ENCODE measurements around the gene GRIK2. TPM values are rescaled to one million over a fixed set of nuclear protein-coding genes. Genes with fewer than 3 reads are reported as not detected.

The GRIK2 gene
- polyA plus RNA-seq, 1 donor: 16.5 TPM

- DNase-seq: no peak
These were observed 7.0 kb downstream of the GRIK2 start for GRCh38 chr6:101400326-101401135.

GRCh38 chr6:101401171-101401570 lies 7.7 kb downstream of the GRIK2 start:
- no peak for DNase-seq

- no peak for DNase-seq
These were observed 8.5 kb downstream of the GRIK2 start for GRCh38 chr6:101401792-101402621.

- no peak for DNase-seq
These were observed 9.1 kb downstream of the GRIK2 start for GRCh38 chr6:101402622-101403031.

- no peak for DNase-seq
These were observed 9.9 kb downstream of the GRIK2 start for GRCh38 chr6:101403216-101403945.

GRCh38 chr6:101404775-101405174 lies 11.3 kb downstream of the GRIK2 start:
- DNase-seq: no peak

GRCh38 chr6:101413773-101414172 lies 20.3 kb downstream of the GRIK2 start:
- DNase-seq: no peak

GRCh38 chr6:101417900-101418299 lies 24.4 kb downstream of the GRIK2 start:
- DNase-seq: no peak

- DNase-seq: no peak
These were observed 28.7 kb downstream of the GRIK2 start for GRCh38 chr6:101422251-101422650.

GRCh38 chr6:101422811-101423210 lies 29.3 kb downstream of the GRIK2 start:
- no peak for DNase-seq

GRCh38 chr6:101429270-101429669 lies 35.8 kb downstream of the GRIK2 start:
- DNase-seq: no peak

- no peak for DNase-seq
These were observed 36.3 kb downstream of the GRIK2 start for GRCh38 chr6:101429845-101430244.

GRCh38 chr6:101433141-101433540 lies 39.6 kb downstream of the GRIK2 start:
- DNase-seq: no peak

GRCh38 chr6:101434601-101435000 lies 41.1 kb downstream of the GRIK2 start:
- no peak for DNase-seq

GRCh38 chr6:101435038-101435437 lies 41.5 kb downstream of the GRIK2 start:
- DNase-seq: no peak

- no peak for DNase-seq
These were observed 46.3 kb downstream of the GRIK2 start for GRCh38 chr6:101439790-101440189.

GRCh38 chr6:101443315-101443714 lies 49.8 kb downstream of the GRIK2 start:
- no peak for DNase-seq

- DNase-seq: no peak
These were observed 51.2 kb downstream of the GRIK2 start for GRCh38 chr6:101444717-101445116.

- DNase-seq: no peak
These were observed 52.0 kb downstream of the GRIK2 start for GRCh38 chr6:101445527-101445926.

GRCh38 chr6:101450901-101451300 lies 57.4 kb downstream of the GRIK2 start:
- no peak for DNase-seq

GRCh38 chr6:101451981-101452380 lies 58.5 kb downstream of the GRIK2 start:
- no peak for DNase-seq

- DNase-seq: no peak
These were observed 59.7 kb downstream of the GRIK2 start for GRCh38 chr6:101453221-101453620.

All from left kidney (tissue), 2 donors.